NCI-H524 treated with DMSO at 0.1 percent for 48 hours (cell line): Measurements from ENCODE around the gene RAB3IP.
"Not testable (repeated sequence)": the region's sequence is repeated elsewhere in the genome, so short reads cannot be mapped to it uniquely, and the experiment has no call there.

ENCODE experiments used
- DNase-seq: peaks from one replicate; lab custom pipeline; 2025; lab: John Stamatoyannopoulos, UW

RAB3IP gene

DNA sequence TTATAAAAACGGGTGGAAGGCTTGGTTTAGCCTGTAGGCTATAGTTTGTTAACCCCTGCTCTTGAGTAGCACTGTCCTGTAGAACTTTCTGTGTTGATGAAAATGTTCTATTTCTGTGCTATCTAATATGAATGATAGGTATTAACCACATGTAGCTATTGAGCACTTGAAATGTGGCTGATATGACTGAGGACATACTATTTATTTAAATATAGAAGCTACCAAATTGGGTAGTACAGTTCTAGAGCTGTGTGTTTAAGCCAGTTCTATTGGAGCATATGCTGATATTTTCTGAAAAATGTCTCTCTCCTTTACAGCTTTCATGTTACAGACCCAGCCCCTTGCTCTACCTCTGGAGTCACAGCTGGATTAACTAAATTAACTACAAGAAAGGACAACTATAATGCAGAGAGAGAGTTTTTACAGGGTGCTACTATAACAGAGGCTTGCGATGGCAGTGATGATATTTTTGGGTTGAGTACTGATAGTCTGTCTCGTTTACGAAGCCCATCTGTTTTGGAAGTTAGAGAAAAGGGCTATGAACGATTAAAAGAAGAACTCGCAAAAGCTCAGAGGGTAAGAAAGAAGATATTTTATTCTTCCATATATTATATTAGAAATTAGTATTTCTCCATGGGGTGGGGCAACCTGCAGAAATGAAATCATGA lies 17.6 kb downstream of the RAB3IP start:
- DNase-seq, result no peak

DNA sequence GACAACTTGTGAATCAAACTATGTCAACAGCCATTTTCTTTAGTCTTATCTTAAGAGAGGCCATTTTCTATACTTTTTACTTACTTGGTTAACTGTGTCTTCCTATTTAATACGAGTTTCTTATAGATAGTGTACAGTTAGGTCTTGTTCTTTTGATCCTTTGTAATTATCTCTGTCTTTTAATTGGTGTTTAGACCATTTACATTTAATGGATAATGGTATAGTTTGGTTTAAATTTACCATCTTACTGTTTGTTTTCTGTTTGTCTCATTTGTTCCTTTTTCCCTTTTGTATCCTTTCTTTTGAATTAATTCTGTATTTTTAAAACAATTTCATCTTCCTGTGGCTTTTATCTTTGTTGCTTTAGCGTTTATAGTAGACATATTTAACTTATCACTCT lies 19.4 kb downstream of the RAB3IP start:
- no peak for DNase-seq

DNA sequence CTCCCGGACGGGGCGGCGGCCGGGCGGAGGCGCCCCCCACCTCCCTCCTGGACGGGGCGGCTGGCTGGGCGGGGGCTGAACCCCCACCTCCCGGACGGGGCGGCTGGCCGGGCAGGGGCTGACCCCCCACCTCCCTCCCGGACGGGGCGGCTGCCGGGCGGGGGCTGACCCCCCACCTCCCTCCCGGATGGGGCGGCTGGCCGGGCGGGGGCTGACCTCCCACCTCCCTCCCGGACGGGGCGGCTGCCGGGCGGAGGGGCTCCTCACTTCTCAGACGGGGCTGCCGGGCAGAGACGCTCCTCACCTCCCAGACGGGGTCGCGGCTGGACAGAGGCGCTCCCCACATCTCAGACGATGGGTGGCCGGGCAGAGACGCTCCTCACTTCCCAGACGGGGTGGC lies 20.9 kb downstream of the RAB3IP start:
- DNase-seq, result not testable (repeated sequence)

DNA sequence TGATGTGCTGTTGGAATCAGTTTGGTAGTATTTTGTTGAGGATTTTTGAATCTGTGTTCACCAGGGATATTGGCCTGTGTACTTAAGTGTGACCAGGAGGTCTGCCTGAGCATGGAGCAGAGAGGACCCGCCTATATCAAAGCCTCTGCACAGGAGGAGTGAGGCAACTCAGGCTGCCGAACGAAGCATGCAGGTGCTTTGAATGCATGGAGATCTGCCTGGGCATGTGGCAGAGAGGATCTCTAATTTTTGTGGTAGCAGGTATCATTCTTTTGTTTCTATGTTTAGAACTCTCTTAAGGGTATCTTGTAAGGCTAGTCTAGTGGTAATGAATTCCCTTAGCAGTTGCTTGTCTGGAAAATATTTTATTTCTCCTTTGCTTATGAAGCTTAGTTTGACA lies 26.9 kb downstream of the RAB3IP start:
- no peak for DNase-seq

DNA sequence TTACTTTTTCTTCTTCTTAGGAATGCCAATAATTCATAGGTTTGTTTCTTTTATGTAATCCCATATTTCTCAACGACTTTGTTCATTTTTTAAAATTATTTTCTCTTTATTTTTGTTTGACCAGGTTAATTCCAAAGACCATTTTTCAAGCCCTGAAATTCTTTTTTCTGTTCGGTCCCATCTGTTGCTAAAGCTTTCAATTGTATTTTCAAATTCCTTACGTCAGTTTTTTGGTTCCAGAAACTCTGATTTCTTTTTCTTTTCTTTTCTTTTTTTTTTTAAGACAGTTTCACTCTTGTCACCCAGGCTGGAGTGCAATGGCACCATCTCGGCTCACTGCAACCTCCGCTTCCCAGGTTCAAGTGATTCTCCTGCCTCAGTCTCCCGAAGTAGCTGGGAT lies 27.6 kb downstream of the RAB3IP start:
- DNase-seq, result no peak

DNA sequence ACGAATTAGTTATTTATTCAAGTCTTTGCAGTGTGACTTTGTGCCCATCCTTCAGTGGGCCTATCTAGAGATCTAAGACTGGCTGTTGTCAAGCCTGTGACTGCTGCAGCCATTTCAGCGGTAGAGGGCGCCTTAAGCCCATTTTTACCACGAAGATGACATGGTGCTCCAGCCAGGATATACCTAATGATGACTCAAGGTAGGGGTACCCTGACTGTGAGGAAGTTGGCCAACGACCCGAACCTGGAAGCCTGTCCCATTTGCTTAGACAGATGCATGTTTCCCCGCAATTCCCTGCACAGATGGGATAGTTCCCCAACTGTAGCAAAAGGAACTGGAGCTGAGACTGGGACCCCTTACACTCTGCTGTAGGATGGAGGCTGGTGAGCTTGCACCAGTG lies 41.3 kb downstream of the RAB3IP start:
- no peak for DNase-seq

DNA sequence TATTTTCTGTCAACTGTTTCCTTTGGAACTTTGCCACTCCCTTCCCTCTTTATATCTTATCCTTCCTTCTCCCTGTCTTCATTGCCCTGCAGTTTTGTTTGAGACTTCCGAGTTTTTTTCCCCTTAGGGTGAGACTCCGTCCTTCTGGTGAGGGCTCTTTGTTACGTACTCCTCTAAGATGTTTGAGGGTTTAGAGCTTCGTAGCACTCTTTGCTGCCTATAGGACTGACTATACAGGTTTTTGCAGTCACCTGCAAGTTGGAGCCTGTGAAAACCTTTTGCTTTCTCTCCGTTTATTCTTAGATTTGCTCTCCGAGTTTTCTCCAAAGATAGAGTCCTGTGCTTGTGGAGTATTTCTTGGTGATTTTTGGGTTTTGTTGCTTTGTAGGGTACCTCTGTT lies 44.7 kb downstream of the RAB3IP start:
- no peak for DNase-seq

DNA sequence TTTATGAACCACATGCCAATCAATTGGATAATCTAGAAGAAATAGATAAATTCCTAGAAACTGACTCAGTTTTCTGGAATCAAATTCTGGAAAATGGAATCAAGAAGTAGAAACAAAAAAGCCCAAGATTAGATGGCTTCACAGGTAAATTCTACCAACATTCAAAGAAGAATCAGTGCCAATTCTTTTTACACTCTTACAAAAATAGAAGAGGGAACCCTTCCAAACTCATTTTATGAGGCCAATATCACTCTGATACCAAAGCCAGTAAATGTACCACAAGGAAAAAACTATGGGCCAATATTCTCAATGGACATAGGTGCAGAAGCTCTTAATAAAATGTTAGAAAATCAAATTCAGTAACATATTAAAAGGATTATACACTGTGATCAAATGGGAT lies 50.7 kb downstream of the RAB3IP start:
- no peak for DNase-seq

DNA sequence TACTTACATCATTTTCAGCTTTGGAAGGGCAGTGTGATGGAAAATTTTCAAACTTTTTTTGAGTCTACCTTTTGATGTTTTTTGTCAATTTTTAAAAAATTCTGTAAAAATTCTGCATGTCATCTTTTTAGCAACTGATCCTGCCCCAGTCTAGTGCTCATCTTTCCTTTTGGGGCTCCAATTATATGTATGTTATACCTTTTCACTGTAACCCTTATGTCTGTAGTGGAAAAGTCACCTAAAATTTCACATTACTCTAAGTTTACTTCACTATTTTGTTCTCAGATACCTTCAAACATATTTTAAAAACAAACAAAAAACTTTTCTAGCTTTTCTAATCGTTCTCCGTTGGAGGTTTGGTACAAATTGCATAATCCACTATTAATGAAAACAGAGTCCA lies 53.9 kb downstream of the RAB3IP start:
- DNase-seq, result no peak

DNA sequence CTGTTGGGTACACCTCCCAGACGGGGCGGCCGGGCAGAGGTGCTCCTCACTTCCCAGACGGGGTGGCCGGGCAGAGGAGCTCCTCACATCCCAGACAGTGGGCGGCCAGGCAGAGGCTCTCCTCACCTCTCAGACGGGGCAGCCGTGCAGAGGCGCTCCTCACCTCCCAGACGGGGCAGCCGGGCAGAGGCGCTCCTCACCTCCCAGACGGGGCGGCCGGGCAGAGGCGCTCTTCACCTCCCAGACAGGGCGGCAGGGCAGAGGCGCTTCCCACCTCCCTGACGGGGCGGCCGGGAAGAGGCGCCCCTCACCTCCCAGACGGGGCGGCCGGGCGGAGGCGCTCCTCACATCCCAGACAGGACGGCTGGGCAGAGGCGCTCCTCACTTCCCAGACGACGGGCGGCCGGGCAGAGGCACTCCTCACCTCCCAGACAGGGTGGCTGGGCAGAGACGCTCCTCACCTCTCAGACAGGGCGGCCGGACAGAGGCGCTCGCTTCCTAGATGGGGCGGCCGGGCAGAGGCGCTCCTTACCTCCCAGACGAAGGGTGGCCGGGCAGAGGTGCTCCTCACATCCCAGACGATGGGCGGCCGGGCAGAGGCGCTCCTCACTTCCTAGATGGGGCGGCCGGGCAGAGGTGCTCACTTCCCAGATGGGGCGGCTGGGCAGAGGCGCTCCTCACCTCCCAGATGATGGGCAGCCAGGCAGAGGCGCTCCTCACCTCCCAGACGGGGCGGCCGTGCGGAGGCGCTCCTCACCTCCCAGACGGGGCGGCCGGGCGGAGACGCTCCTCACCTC lies 68.6 kb downstream of the RAB3IP start:
- DNase-seq, result not testable (repeated sequence)

DNA sequence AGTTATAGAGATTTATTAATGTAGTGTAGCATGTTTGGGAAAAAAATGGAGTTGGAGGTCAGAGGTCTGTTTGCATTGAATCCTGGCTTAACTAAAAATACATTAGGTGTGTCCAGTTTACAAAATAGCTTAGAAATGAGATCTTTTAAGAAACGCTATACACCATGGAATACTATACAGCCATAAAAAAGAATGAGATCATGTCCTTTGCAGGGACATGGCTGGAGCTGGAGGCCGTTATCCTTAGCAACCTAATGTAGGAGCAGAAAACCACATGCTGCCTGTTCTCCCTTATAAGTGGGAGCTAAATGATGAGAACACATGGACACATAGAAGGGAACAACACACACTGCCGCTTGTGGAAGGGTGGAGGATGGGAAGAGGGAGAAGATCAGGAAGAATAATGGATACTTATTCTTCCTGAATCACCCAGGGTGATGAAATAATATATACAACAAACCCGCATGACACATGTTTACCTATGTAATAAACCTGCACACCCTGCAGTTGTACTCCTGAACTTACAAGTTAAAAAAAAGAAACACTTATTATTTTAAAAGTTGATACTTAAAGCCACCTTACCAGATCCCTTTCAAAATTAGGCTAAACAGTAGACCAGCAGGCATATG lies 72.3 kb downstream of the RAB3IP start:
- no peak for DNase-seq

DNA sequence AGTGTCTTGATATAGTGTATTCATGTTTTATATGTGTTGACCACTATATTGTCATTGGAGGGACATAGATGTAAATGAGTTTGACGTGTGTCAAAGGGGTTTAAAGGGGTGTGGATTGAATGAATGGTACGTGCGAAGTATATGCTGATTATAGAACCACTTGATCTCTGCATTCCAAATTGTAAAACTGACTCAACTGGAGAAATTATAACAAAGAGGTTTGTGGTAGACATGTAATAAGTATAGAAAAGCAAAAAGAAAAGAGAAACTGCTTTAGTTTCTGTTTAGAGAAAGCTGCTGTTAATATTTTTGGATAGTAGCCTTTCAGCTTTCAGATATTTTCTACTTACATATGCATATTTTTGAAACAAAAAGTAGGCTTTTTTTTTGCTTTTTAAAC lies 77.4 kb downstream of the RAB3IP start:
- DNase-seq, result no peak

DNA sequence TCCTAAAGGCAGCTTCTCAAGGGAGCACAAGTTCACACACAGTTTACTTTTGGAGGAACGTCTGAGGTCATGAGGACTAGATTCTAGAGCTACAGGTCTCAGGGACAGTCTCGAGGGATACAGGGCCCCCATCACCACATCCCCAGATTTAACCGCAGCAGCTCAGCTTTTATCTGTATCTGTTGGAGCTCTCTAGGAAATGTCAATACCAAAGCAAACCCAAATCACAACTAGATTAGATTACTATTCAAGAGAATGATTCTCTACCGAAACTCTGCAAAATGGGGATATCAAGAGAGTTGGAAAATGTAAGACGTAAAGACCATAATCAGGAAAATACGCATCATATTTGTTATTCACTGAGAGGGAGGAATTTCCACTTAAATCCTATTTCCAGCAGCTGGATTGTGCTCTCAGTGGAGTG lies 82.4 kb downstream of the RAB3IP start:
- DNase-seq, result no peak

DNA sequence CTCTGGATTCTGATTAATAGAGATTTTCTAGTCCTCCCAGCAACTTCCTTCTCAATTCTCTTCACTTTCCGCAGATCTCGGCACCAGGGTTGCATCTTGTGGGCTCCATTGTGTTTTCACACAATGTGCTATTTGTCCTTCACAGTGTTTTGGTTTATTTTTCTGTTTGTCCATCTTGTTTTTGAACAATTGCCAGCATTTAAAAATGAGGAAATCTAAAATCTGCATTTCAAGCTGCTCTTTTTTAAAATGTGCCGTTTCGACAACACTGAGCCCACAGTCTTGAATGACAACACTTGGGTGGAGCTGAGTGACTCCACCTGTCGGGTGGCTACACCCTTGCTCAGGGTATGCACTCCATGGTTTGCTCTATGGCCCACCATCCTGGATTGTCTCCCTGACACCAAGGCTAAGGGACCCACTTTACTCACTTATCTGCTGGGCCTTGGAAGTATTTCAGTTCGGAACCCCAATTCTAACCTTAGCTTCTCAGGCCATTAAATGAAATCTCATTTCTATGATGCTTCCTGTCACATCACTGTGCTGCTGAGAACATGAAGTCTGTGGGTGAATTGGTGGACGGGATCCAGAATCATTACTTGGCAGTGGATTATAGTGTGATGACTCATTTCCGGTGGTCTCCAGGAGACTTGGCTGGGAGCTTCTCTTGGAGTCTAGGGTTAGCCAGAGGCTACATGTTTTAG lies 82.9 kb downstream of the RAB3IP start:
- no peak for DNase-seq

DNA sequence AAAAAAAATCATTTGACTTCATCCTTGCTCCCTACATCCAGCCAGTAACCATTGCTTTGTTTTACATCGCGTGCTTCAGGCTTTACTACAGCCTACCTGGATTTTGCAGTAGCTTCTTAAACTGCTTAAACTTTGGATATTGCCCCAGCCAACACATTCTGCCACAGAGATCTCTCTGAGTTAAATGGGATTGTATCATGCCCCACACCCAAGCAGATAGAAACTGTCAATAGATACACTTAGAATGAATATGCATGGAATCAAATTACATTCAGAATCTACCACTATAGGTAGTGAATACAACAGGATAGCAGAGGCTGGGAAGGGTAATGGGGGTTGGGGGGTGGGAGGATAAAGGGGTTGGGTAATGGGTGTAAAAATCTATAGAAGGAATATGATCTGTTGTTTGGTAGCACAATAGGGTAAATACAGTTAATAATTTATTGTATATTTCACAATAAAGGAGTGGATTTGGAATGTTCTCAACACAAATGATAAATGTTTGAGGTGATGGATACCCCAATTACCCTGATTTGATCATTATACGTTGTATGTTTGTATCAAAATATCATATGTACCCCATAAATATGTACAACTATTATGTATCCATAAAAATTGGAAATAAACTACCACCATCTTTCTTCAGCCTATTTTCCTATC lies 83.7 kb downstream of the RAB3IP start:
- no peak for DNase-seq

DNA sequence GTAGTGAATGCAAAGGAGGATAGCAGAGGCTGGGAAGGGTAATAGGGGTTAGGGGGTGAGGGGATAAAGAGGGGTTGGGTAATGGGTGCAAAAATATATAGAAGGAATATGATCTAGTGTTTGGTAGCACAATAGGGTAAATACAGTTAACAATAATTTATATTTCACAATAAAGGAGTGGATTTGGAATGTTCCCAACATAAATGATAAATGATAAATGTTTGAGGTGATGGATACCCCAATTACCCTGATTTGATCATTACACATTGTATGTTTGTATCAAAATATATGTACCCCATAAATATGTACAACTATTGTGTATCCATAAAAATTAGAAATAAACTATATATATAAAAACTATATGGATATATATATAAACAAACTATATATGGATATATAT lies 85.4 kb downstream of the RAB3IP start:
- DNase-seq, result no peak

DNA sequence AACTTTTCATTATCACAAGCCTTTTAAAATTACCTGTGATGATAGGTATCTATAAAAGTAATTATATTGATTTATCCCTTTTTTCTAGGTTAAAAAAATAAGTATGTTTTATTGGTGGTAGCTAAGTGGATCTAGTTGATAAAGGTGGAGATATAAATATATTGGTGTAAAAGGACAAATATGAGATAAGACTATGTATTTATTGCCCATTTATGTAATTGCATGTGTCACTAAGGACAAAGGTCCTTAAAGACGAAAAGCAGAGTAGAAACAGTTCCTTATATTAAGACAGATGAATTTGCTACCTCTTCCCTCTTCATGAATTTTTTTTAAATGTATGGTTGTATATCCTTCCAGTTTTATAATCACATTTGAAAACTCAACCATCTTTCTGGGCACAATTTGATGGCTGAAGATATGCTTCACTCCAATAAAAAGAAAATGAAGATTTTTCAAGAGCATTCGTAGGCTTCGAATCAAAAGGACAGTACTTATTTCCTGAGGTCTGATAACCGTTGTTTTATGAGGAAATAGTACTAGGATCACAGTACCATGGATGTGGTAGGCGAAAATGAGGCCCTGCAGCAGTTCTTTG lies 86.4 kb downstream of the RAB3IP start, which contains the start of gene MYRFL:
TSS of gene MYRFL (plus strand) at position 262 of the 595 bp plus-strand sequence. CDS start at position 553, 291 bp downstream.
- no peak for DNase-seq

DNA sequence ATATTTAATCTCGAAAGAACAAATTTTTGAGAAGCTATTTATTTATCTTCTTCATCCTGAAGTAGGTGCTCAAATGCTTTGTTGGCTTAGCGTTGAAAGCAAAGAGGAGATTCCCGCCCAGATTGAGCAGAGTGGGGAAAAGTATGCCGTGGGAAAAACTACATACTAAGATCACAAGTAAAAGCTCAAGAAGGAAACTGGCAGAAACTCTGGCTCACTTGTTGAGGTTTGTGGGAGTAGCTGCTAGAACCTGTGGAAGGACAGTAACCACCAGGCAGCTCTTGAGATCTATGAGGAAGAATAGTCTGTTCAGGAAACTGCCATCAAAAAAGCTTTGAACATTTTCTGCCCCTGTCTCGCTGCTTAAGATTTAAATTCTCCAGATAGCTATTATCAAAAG lies 90.2 kb downstream of the RAB3IP start:
- DNase-seq, result no peak

DNA sequence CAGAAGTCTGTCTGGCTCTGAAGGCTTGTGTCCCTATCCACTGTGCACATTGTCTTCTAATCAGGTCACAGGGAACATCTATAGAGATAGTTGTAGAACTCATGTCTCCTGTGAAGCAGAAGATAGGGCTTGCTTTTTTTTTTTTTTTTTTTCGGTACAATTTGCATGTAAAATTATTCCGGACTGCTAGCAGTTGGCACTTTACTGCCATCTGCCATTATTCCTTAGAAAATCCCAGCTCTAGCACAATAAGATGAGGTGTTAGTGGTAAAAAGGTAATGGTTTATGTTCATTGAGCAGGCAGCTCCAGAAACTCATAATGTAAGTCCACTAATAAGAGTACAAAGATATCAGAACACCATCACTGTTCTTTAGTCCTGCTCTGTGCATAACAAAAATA lies 95.0 kb downstream of the RAB3IP start:
- DNase-seq, result no peak

DNA sequence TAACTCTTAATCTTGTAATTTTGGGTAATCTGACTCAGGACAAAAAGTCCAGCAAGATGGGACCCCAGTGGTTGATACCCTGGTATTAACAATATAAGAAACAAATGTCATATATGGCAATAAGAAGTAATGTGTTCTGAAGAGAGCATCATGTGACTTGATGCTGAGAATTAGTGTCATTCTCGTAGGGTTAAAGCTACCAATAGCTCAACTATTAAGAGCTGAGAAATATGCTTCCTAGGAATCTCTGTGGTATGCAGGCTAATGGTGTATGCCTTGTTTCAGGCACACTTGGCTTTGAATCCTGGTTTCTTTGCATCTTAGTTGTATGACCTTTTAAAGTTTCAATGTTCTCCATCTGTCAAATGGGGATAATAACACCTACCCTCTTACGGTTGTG lies 95.5 kb downstream of the RAB3IP start:
- DNase-seq, result no peak

DNA sequence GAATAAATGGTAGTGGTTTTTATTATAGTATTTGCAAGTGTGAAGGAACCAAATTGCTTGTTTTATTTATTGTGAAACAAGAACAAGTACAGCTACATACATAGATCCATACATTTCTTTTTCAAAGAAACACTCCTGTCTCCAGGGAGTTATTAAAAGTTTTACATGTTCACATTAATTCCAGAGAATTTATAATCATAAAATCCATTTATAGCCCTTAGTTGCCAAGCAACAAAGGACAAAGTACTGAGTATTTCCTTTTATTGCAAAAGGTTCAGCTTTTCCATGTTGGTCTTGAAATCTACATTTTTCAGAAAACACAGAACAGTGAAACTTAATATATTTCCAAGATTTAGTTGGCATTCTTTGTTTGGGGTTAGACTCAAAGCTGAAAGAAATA lies 95.9 kb downstream of the RAB3IP start:
- no peak for DNase-seq

DNA sequence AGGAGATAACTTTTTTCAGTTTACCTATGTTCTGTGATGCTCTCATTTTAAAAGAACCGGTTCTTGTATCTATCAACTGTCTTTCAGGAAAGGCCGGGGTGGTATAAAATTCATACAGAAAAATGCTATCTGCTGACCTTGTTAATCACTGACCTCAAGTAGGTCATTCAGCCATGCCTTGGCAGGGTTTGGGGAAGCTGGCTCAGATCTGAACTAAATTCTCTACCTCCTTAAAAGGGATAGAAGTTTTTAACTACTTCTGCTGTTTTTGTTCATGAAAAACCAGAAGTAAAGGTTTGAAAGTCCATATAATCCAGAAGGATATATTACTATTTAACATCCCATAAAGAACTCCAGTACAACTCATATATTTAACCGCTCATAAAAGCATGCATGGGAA lies 96.4 kb downstream of the RAB3IP start:
- no peak for DNase-seq
